ENCODE data around the gene CCDC71L. TPM values are rescaled to one million over a fixed set of nuclear protein-coding genes. Genes with fewer than 3 reads are reported as not detected.

Gene CCDC71L
- total RNA-seq, 1 donor from 2014 or later = 7.1 TPM

GRCh38 chr7:106623315-106623660, 37.7 kb downstream of the CCDC71L start:
- no peak for ATAC-seq

GRCh38 chr7:106622654-106623314, 38.2 kb downstream of the CCDC71L start:
- ATAC-seq = no peak

GRCh38 chr7:106621393-106622132, 39.4 kb downstream of the CCDC71L start:
- no peak for ATAC-seq

GRCh38 chr7:106620676-106621075, 40.3 kb downstream of the CCDC71L start:
- ATAC-seq = peak; percentile 36

GRCh38 chr7:106620034-106620433, 40.9 kb downstream of the CCDC71L start:
- ATAC-seq = no peak

- no peak for ATAC-seq
These were observed 41.7 kb downstream of the CCDC71L start for GRCh38 chr7:106619213-106619612.

- no peak for ATAC-seq
These were observed 42.5 kb downstream of the CCDC71L start for GRCh38 chr7:106618480-106618879.

GRCh38 chr7:106617860-106618259, 43.1 kb downstream of the CCDC71L start:
- no peak for ATAC-seq

- no peak for ATAC-seq
These were observed 44.3 kb downstream of the CCDC71L start for GRCh38 chr7:106616708-106617051.

GRCh38 chr7:106615808-106616707, 44.9 kb downstream of the CCDC71L start:
- ATAC-seq = no peak

GRCh38 chr7:106614751-106615150, 46.2 kb downstream of the CCDC71L start:
- ATAC-seq = no peak

- no peak for ATAC-seq
These were observed 47.0 kb downstream of the CCDC71L start for GRCh38 chr7:106613848-106614560.

- no peak for ATAC-seq
These were observed 47.7 kb downstream of the CCDC71L start for GRCh38 chr7:106613279-106613678.

- ATAC-seq = no peak
These were observed 48.5 kb downstream of the CCDC71L start for GRCh38 chr7:106612432-106612831.

- peak; percentile 46 for ATAC-seq
These were observed 49.0 kb downstream of the CCDC71L start for GRCh38 chr7:106611911-106612310.

GRCh38 chr7:106610996-106611886, 49.7 kb downstream of the CCDC71L start:
- ATAC-seq = no peak

- no peak for ATAC-seq
These were observed 51.5 kb downstream of the CCDC71L start for GRCh38 chr7:106609416-106609815.

GRCh38 chr7:106608661-106609060, 52.3 kb downstream of the CCDC71L start:
- ATAC-seq = no peak

All from esophagus mucosa (tissue), 1 donor.